ENCODE results near the gene PRPF31.

DNA sequence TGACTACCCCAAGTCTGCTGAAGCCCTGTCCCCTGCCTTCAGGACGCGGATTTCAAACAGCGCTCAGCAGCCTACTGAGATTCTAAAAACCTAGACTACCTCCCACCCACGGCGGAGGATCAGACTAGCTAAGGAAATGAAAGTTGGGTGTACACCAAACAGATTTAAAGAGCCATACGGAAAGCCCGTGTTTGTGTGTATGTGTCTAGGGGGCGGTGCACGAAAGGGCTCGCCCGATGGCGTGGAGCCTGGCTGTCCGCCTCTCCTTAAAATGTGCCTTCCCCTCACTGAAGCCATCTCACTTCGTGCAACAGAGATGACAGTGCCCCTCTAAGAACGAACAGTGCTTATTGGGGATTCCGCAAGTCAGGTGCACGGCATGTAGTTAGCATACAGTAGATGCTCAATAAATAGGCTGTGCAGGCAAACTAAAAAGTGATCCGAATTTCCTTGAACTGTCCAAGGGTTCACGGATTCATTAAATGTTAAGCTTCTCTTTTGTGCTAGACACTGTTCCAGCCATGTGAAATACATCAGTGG, 43.3 kb downstream of the PRPF31 start:
- TF ChIP-seq, protein P1, sequence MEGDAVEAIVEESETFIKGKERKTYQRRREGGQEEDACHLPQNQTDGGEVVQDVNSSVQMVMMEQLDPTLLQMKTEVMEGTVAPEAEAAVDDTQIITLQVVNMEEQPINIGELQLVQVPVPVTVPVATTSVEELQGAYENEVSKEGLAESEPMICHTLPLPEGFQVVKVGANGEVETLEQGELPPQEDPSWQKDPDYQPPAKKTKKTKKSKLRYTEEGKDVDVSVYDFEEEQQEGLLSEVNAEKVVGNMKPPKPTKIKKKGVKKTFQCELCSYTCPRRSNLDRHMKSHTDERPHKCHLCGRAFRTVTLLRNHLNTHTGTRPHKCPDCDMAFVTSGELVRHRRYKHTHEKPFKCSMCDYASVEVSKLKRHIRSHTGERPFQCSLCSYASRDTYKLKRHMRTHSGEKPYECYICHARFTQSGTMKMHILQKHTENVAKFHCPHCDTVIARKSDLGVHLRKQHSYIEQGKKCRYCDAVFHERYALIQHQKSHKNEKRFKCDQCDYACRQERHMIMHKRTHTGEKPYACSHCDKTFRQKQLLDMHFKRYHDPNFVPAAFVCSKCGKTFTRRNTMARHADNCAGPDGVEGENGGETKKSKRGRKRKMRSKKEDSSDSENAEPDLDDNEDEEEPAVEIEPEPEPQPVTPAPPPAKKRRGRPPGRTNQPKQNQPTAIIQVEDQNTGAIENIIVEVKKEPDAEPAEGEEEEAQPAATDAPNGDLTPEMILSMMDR (IDR thresholded peaks at IDR 0.05): no peak
- no peak for TF ChIP-seq POLR2A (IDR thresholded peaks at IDR 0.05)
